SK-N-SH treated with all-trans-retinoic acid at 6 μM for 48 hours (cell line): ENCODE measurements around the gene KIAA0408.

Experiments used
- ATAC-seq: fragments of 200-7000 bp; cut with Tn5 transposase; 3 replicates; pipeline ENCODE4 v1.9.1; 2020; ENCODE audit warnings: mild to moderate bottlenecking, moderate library complexity
- BACH2 ChIP-seq: fragments of 250-450 bp; sonication (Bioruptor Pico); IDR thresholded peaks from 2 replicates; pipeline ENCODE4 v1.9.0; 2021; ENCODE audit warnings: mild to moderate bottlenecking, borderline replicate concordance
- CREB5 ChIP-seq: fragments of 250-450 bp; sonication (Bioruptor Pico); IDR thresholded peaks from 2 replicates; pipeline ENCODE4 v1.5.1; 2020; ENCODE audit warnings: low read depth, mild to moderate bottlenecking, moderate library complexity
- CSDC2 ChIP-seq: fragments of 250-450 bp; sonication (Bioruptor Pico); IDR thresholded peaks from 2 replicates; pipeline ENCODE4 v1.5.0; 2020; ENCODE audit warnings: mild to moderate bottlenecking, moderate library complexity
- ESRRG ChIP-seq: fragments of 250-450 bp; sonication (Bioruptor Pico); IDR thresholded peaks from 2 replicates; pipeline ENCODE4 v1.6.1; 2021; ENCODE audit warnings: mild to moderate bottlenecking
- GLIS3 ChIP-seq: fragments of 250-450 bp; sonication (Bioruptor Pico); IDR thresholded peaks from 2 replicates; pipeline ENCODE4 v1.5.0; 2020; ENCODE audit warnings: mild to moderate bottlenecking, moderate library complexity
- OSR1 ChIP-seq: fragments of 250-450 bp; sonication (Bioruptor Pico); IDR thresholded peaks from 2 replicates; pipeline ENCODE4 v1.8.0; 2022; ENCODE audit warnings: moderate library complexity, mild to moderate bottlenecking, inconsistent platforms
- PATZ1 ChIP-seq: fragments of 250-450 bp; sonication (Bioruptor Pico); IDR thresholded peaks from 2 replicates; pipeline ENCODE4 v1.8.0; 2020; ENCODE audit warnings: mild to moderate bottlenecking, moderate library complexity, borderline replicate concordance
- POU6F1 ChIP-seq: fragments of 250-450 bp; sonication (Bioruptor Pico); IDR thresholded peaks from 2 replicates; pipeline ENCODE4 v1.8.0; 2021; ENCODE audit warnings: low read depth, mild to moderate bottlenecking, moderate library complexity, borderline replicate concordance
- PPARA ChIP-seq: fragments of 250-450 bp; sonication (Bioruptor Pico); IDR thresholded peaks from 2 replicates; pipeline ENCODE4 v1.5.0; 2020; ENCODE audit warnings: mild to moderate bottlenecking, borderline replicate concordance
- SNAI2 ChIP-seq: fragments of 250-450 bp; sonication (Bioruptor Pico); IDR thresholded peaks from 2 replicates; pipeline ENCODE4 v1.5.0; 2020; ENCODE audit warnings: mild to moderate bottlenecking, moderate library complexity
- TCF4 ChIP-seq: fragments of 250-450 bp; sonication (Bioruptor Pico); IDR thresholded peaks from 2 replicates; pipeline ENCODE4 v1.8.0; 2021; ENCODE audit warnings: mild to moderate bottlenecking, moderate library complexity, borderline replicate concordance
- TOX ChIP-seq: fragments of 250-450 bp; sonication (Bioruptor Pico); IDR thresholded peaks from 2 replicates; pipeline ENCODE4 v1.8.0; 2021; ENCODE audit warnings: mild to moderate bottlenecking, moderate library complexity, borderline replicate concordance
- TSHZ2 ChIP-seq: fragments of 250-450 bp; sonication (Bioruptor Pico); IDR thresholded peaks from 2 replicates; pipeline ENCODE4 v1.5.0; 2020; ENCODE audit warnings: mild to moderate bottlenecking, moderate library complexity
- ZC3H10 ChIP-seq: fragments of 250-450 bp; sonication (Bioruptor Pico); IDR thresholded peaks from 2 replicates; pipeline ENCODE4 v1.5.1; 2021; ENCODE audit warnings: mild to moderate bottlenecking, moderate library complexity
- ZFP3 ChIP-seq: fragments of 250-450 bp; sonication (Bioruptor Pico); IDR thresholded peaks from 2 replicates; pipeline ENCODE4 v1.5.0; 2020; ENCODE audit warnings: mild to moderate bottlenecking, moderate library complexity
- ZFP30 ChIP-seq: fragments of 450-650 bp; formaldehyde crosslinking; IDR thresholded peaks from 2 replicates; pipeline ENCODE4 v1.5.0; 2022; ENCODE audit warnings: mild to moderate bottlenecking, moderate library complexity
- ZNF565 ChIP-seq: fragments of 450-650 bp; formaldehyde crosslinking; conservative IDR thresholded peaks from 2 replicates; pipeline ENCODE4 v1.5.0; 2020; ENCODE audit warnings: low read depth, mild to moderate bottlenecking, moderate library complexity
- ZNF70 ChIP-seq: fragments of 450-650 bp; formaldehyde crosslinking; IDR thresholded peaks from 2 replicates; pipeline ENCODE4 v1.5.0; 2020; ENCODE audit warnings: mild to moderate bottlenecking, moderate library complexity
- ZNF8 ChIP-seq: fragments of 450-650 bp; formaldehyde crosslinking; IDR thresholded peaks from 2 replicates; pipeline ENCODE4 v1.5.0; 2020; ENCODE audit warnings: mild to moderate bottlenecking, moderate library complexity
- TF ChIP-seq, protein P1 (sequence below): fragments of 250-450 bp; sonication (Bioruptor Pico); IDR thresholded peaks from 2 replicates; pipeline ENCODE4 v1.5.1; 2021; ENCODE audit warnings: mild to moderate bottlenecking, moderate library complexity

KIAA0408 gene

DNA sequence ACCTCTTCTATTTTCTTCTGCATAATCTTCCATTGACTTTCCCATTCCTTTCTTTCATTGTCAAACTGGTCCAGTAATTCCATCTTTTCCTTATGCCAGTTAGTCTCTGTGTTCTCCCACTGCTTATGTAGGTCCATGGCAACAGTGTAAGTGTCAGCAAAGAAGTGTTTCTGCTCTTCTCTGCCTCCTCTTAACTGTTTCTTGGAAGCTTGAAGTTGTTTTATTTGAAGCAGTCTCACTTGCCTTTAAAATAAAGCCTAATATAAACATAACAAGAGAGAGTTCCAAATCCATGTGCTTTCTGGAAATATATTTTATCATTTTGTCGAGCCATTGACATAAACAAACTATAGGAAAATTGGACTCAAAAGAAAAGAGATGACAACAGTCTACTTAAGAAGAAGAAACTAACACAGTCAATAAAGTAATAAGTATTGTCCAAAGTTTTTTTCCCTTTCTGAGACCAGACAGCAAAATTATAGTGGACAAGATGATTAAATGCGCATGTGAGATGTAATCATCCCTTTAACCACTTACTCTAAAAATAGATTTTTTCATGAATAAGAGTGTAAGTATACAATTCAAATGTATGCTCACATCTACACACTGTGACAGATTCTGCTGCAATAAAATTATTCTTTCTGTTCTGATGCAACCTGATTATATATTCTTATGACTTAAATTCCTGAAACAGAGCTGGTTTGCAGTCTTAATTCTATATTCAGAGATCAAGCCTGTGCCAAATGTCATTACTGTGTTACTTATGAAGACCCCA, 5.2 kb downstream of the KIAA0408 start:
- TF ChIP-seq, protein P1, sequence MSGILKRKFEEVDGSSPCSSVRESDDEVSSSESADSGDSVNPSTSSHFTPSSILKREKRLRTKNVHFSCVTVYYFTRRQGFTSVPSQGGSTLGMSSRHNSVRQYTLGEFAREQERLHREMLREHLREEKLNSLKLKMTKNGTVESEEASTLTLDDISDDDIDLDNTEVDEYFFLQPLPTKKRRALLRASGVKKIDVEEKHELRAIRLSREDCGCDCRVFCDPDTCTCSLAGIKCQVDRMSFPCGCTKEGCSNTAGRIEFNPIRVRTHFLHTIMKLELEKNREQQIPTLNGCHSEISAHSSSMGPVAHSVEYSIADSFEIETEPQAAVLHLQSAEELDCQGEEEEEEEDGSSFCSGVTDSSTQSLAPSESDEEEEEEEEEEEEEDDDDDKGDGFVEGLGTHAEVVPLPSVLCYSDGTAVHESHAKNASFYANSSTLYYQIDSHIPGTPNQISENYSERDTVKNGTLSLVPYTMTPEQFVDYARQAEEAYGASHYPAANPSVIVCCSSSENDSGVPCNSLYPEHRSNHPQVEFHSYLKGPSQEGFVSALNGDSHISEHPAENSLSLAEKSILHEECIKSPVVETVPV (CRISPR knock-in tag) = no peak
- no peak for TF ChIP-seq ZNF70
- TF ChIP-seq OSR1 (CRISPR knock-in tag) = no peak
- TF ChIP-seq PATZ1 (CRISPR knock-in tag) = no peak
- no peak for TF ChIP-seq CSDC2 (CRISPR knock-in tag)
- TF ChIP-seq BACH2 (CRISPR knock-in tag) = no peak
- no peak for TF ChIP-seq TSHZ2 (CRISPR knock-in tag)
- no peak for TF ChIP-seq POU6F1 (CRISPR knock-in tag)
- no peak for TF ChIP-seq TCF4 (CRISPR knock-in tag)
- no peak for TF ChIP-seq TOX (CRISPR knock-in tag)
- no peak for TF ChIP-seq GLIS3 (CRISPR knock-in tag)
- no peak for TF ChIP-seq ZFP3 (CRISPR knock-in tag)
- no peak for TF ChIP-seq ZNF565
- no peak for TF ChIP-seq PPARA
- no peak for TF ChIP-seq CREB5 (CRISPR knock-in tag)
- no peak for TF ChIP-seq ZC3H10 (CRISPR knock-in tag)
- ATAC-seq = no peak

- no peak for ATAC-seq
- no peak for TF ChIP-seq POU6F1 (CRISPR knock-in tag)
- TF ChIP-seq TOX (CRISPR knock-in tag) = no peak
- TF ChIP-seq ESRRG (CRISPR knock-in tag) = no peak
- TF ChIP-seq ZNF70 = no peak
- no peak for TF ChIP-seq OSR1 (CRISPR knock-in tag)
These were observed 6.4 kb downstream of the KIAA0408 start for GRCh38 chr6:127452803-127453202.

GRCh38 chr6:127451388-127451787, 7.8 kb downstream of the KIAA0408 start:
- no peak for ATAC-seq
- no peak for TF ChIP-seq CREB5 (CRISPR knock-in tag)
- TF ChIP-seq PATZ1 (CRISPR knock-in tag) = no peak
- TF ChIP-seq ZFP3 (CRISPR knock-in tag) = no peak
- TF ChIP-seq ZFP30 (CRISPR knock-in tag) = no peak
- TF ChIP-seq SNAI2 (CRISPR knock-in tag) = no peak
- TF ChIP-seq ZNF8 = no peak
- no peak for TF ChIP-seq ZNF565
- no peak for TF ChIP-seq ZNF70
- no peak for TF ChIP-seq OSR1 (CRISPR knock-in tag)
